NCI-H2107 treated with DMSO at 0.1 percent for 48 hours (cell line): ENCODE measurements around the gene SORL1-AS1.
"Not testable (repeated sequence)": the region's sequence is repeated elsewhere in the genome, so short reads cannot be mapped to it uniquely, and the experiment has no call there.

Experiments
- DNase-seq: peaks from one replicate; lab custom pipeline; 2025; ENCODE audit not compliant: unreplicated experiment; lab: John Stamatoyannopoulos, UW

Gene SORL1-AS1

GRCh38 chr11:121452609-121453150 lies at the start of gene SORL1-AS1:
Gene SORL1-AS1, minus strand, starts transcription at chr11:121452967.
- peak; percentile 51 for DNase-seq

DNA sequence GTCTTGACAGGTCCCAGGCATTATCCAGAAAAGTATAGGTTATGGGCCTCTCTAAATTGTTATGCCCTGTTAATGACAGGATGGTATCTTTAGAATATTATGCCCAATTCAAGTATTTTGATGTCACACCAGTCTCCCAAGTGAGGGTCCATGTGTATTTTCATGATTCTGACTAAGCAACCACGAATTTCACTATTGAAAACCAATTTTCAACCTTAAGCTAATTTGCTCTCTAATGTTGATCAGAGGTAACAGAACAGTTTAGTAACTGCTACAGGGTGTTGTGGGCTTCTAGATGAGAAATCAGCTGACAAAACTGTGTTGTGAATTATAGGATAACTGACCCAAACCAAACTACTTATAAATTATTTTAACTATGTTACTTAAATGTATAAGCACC lies 48.0 kb upstream of the SORL1-AS1 start:
- DNase-seq, result no peak

- DNase-seq, result no peak
These were observed 47.5 kb upstream of the SORL1-AS1 start for GRCh38 chr11:121500275-121500674.

GRCh38 chr11:121499405-121499804 lies 46.6 kb upstream of the SORL1-AS1 start:
- no peak for DNase-seq

- DNase-seq, result no peak
These were observed 44.6 kb upstream of the SORL1-AS1 start for GRCh38 chr11:121497176-121497998.

DNA sequence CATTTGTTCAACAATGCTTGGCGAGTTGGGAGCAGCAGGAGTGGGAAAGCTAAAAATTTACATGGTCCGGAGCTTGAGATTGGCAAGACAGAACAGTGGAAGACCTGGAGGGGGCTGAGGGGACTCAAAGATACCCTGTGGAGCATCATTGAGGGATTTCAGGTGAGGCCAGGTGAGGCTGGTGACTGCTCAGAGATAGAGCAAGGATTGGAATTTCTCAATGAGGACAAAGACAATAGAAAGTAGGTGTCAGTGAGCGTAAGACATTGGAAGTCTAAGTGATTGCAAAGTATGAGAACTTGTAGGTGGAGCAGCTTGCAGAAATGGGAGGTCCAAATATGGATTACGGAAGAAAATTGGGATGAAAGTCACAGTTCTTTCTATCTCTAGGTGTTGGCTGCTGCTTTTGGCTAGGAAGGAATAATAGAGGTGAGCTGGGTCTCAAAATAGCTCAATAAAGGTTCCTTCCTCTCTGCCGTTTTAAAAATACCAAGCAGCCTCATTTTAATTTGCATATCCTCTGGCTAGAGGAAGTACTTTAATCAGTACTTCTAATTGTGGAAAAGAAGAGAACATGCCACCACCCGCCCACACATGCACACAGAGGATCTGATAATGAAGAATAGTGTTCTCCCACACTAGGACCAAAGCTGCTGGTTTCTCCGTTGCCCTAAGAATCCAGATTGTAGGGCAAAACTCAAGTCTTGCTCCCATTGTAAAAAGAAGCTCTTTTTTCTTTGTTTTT lies 41.8 kb upstream of the SORL1-AS1 start:
- DNase-seq, result no peak

DNA sequence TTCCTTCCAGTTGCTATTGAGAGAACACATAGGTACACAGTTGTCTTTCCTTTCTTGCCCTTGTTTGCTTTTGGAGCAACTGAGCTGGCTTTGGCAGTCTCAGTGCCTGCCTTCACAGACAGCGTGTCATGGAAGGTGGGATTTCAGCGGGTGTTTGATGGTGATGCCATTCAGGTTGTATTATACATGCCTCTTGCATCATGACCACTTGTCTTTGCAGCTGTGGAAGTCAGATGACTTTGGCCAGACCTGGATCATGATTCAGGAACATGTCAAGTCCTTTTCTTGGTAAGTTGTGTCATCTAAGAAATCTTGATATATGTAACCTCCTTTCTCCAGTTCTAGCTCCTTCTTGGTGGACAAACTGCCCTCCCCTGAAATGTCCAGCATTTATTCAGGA lies 37.1 kb upstream of the SORL1-AS1 start:
- no peak for DNase-seq

DNA sequence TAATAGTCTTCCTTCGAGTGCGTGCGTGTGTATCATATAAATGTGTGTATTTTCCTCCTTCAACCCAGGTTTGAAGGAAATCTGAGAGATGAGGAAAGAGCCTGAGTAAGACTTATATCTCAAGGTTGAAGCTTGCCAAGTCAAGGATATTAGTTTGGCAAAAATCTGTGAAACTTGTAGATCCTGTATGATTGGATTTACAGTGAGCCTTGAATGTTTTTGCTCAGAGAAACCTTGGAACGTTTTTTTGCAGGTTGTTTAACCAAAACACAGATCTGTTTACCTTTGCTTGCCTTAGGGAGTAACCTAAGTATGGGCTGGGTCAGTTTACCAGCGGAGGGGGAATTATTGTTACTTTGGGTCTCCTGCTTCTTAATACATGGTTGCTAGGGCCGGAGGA lies 35.9 kb upstream of the SORL1-AS1 start:
- no peak for DNase-seq

DNA sequence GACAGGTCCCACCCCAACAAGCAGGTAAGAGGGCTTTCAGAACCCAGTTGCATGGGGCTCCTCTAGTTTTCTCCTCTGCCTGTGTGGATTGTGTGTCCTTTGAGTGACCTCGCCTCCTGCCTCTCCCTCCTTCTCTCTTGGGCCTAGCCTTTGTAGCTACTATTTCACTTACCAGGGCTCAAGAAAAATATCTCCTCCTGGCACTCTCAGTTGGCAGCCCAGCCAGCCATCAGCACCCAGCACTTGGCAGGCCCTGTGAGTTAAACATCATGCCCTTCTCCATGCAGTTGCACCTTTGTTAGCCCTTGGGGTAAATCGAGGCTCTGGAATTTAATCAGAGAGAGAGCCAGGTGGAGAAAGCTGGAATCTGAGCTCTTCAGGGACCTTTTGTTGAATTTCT lies 35.4 kb upstream of the SORL1-AS1 start:
- no peak for DNase-seq

- DNase-seq, result peak; percentile 29
These were observed 34.4 kb upstream of the SORL1-AS1 start for GRCh38 chr11:121487191-121487590.

- DNase-seq, result no peak
These were observed 33.3 kb upstream of the SORL1-AS1 start for GRCh38 chr11:121486054-121486453.

DNA sequence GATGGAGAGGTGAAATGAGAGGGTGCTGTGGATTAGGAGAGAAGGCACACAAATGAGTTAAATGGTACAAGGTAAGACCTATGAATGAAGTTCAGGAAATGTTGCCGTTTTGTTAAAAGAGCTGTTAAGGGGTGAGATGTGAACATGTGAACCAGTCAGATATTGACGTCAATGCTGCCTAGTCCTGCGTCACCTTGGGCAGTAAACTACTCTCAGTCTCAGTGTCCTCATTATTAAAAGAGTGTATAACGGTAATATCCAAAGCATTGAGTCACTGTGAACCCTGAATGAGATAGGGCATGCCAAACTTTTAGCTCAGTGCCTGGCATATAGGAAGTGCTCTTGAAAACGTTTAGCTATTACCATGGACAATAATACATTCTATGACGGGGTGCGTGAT lies 32.4 kb upstream of the SORL1-AS1 start:
- DNase-seq, result no peak

DNA sequence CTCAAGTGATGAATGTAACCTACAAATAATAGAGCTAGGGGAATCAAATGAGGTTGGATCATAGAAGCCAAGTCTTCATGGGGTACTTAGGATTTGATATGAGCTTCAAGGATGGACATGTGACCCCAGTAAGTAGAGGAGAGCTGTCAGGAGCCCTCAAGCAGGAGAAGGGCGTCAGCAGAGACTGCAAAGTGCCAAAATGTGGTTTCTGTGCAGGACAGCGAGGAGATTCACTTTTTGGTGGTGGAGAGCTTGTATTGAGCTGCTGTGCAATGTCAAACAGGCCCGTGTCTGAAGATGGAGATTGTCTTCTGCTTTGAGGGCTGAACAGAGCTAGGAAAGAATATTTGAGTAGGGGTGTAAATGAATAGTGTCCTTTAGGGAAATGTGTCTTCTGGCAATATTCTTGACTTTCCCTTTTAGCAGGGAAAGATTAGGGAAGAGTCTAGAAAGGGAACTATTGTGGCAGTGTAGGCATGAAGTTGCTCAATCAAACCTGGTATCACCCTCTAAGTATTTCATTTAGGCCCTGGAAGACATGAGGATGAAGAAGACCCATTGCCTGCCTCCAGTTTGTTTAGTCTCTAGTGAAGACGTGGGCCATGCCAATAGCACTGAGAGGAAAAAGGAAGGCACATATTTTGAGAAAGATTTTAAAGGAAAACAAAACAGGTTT lies 31.2 kb upstream of the SORL1-AS1 start:
- no peak for DNase-seq

DNA sequence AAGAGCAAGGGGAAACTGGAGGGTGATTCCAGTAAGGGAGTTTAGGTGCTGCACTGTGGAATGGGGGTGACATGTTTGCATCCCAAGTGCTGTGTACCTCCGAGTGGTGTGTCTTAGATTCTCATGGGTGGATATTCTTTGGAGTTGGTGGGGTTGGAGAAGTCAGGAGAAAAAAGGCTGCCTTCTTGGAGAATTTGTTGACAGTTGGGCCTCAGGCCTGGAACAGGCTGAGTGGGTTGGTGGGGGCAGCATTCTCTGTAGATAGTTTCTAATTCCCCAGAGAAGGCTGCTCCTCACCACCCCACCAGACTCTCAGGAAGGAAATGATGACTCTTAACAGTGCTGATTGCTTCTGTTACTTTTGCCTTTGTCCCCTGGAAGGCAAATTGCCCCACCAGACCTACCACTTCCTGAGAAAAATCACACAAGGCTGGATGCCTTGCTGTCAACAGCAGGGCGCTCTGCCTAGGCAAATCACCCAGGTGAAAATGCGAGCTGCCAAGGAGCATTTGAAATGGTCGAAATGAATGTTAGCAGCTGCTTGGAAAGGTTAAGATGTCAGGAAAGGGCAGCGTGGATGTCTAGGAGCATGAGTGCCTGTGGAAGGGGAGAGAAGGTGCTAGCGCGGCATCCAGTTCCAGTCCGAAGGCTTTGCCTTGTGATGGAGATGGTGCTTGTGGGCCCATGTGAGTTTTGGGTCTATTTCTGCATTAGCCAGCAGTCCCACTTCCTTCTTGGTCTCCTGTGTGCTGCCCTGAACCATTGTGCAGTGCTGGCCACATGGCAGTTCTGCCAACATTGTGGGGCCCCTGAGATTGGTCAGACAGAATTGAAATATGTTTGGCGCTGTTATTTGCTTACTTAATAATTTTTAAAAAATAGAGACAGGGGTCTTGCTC lies 29.7 kb upstream of the SORL1-AS1 start:
- DNase-seq, result no peak

- DNase-seq, result not testable (repeated sequence)
These were observed 28.9 kb upstream of the SORL1-AS1 start for GRCh38 chr11:121481484-121482230.

GRCh38 chr11:121479698-121480238 lies 27.0 kb upstream of the SORL1-AS1 start:
- peak; percentile 17 for DNase-seq

- DNase-seq, result no peak
These were observed 26.3 kb upstream of the SORL1-AS1 start for GRCh38 chr11:121478895-121479697.

- no peak for DNase-seq
These were observed 25.6 kb upstream of the SORL1-AS1 start for GRCh38 chr11:121478226-121478894.
